Mammary epithelial cell (primary cell): ENCODE results near the gene OR4D1.

Experiments used
- EZH2 ChIP-seq: IDR thresholded peaks from 2 replicates; pipeline ENCODE4 v1.6.1; 2012; ENCODE audit warnings: low read length, inconsistent platforms, borderline replicate concordance
- TF ChIP-seq, protein P1 (sequence below), 2 donors: IDR thresholded peaks in 1 of 2; conservative IDR thresholded peaks in 1 of 2; 2 replicates each; pipeline ENCODE4 v1.5.1; 2011 to 2012; ENCODE audit warnings: inconsistent platforms in 2 of 2, low read length in 2 of 2, mild to moderate bottlenecking in 2 of 2, control low read depth in 1 of 2, low read depth in 1 of 2; ENCODE audit not compliant: insufficient read depth in 1 of 2; ENCODE audit errors: extremely low read depth in 1 of 2

DNA sequence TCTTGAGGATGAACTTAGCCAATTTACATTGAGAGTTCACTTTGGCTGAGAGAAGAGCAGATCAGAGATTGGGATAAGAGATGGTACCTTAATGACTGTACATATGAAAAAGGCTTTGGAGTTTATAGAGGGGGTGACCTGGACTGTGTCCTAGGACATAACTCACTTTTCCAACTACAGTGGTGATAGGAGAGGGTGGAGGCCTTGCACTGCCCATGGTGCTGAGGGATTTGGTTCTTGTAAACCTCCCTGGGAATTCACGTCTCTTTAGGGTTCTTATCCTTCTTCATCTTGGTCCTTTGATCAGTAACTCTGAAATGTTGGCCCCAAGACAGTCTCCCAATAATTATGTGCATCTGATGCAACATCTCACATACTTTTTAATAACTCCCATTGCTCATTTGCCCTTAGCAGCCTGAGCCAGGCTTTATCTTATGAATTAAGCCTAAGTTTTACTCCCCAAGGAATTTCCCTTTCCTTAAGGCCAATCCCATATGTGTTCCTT, at the start of gene OR4D1:
- TF ChIP-seq, protein P1, sequence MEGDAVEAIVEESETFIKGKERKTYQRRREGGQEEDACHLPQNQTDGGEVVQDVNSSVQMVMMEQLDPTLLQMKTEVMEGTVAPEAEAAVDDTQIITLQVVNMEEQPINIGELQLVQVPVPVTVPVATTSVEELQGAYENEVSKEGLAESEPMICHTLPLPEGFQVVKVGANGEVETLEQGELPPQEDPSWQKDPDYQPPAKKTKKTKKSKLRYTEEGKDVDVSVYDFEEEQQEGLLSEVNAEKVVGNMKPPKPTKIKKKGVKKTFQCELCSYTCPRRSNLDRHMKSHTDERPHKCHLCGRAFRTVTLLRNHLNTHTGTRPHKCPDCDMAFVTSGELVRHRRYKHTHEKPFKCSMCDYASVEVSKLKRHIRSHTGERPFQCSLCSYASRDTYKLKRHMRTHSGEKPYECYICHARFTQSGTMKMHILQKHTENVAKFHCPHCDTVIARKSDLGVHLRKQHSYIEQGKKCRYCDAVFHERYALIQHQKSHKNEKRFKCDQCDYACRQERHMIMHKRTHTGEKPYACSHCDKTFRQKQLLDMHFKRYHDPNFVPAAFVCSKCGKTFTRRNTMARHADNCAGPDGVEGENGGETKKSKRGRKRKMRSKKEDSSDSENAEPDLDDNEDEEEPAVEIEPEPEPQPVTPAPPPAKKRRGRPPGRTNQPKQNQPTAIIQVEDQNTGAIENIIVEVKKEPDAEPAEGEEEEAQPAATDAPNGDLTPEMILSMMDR (conservative IDR thresholded peaks at IDR 0.05 in 1 of 2, IDR thresholded peaks at IDR 0.05 in 1 of 2; ENCODE audit: extremely low read depth in 1 of 2, insufficient read depth in 1 of 2, low read depth in 1 of 2, low read length in 2 of 2) = no peak
- TF ChIP-seq EZH2 = no peak
